GM18907 (cell line): Measurements from ENCODE around the gene ASPG.

Source experiments
- ATAC-seq: cut with Tn5 transposase; IDR thresholded peaks from one replicate; pipeline ENCODE4 v1.9.1; 2021; ENCODE audit warnings: mild to moderate bottlenecking, moderate library complexity; ENCODE audit not compliant: unreplicated experiment

ASPG gene

DNA sequence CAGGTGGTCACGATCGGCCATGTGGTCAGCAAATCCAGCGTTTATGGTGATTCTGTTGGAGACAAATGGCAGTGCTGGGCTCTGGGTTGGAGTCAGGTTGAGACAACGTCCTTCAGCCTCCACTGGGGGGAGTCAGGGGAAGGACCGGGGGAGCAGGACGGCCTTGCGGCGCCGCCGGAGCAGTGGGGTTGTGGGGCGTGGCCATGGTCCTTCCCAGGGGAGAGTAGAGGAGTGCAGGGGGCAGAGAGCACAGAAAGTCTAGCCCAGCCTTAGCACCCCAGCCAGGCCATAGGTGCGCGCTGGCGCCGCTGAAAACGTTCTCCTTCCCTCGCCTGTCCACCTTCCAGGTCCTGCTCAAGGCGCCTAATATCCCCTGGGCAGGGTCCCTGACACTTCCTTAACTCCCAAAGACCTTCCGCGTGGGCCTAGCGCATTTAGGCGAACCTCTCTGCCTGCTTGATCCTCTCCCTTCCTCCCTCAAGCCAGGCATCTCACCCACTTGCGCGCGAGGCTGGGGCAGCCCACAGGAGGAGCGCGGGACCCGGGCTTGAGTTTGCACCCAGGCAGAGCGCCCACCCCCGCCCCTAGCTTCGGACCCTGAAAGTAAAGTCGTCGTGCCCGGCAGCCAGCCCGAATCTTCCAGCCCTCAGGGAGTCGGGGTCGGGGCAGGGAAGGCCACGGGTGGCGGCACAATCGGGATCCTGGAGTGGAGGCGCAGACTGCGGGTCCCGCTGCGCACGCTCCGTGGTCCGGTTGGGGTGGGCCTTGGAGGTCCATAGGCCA lies 49.8 kb downstream of the ASPG start:
- no peak for ATAC-seq

GRCh38 chr14:104135904-104136471 lies 50.5 kb downstream of the ASPG start:
- ATAC-seq: no peak

GRCh38 chr14:104136472-104137296 lies 51.2 kb downstream of the ASPG start:
- no peak for ATAC-seq

DNA sequence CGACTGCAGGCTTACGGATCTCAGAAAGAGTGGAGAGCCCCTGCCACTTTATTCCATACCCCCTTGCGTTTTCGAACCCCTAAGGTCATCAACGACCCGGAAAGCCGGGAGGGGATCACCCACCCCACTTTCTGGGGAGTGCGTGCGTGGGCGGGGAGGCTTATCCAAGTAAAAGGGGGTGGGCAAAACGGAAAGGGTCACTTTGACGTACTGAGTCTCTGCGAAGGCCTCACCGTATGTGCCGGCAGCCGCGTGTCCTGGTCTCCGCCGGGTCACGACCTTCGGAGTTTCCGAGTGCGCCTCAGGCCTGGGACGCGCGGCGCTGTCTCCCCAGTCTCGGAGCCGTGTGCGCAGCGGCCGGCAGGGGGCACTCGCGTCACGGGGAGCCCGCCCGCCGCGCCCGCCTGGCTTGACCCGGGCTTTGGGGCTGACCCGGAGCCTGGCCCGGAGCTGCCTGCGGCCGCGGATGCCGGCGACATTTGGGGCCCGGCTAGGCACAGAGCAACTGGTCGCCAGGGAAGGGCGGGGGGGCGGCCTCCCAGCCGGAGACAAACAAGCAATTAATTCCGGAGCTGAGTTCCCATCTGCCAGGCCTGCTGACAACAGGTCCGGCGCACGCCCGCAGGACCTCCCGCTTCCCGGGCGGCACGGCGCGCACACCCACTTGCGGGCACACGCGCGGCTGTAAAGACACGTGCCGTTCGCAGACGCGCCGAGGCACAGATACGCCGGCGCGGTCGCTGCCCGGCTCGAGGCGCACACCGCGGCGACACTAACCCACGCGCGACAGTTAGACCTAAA lies 52.0 kb downstream of the ASPG start:
- ATAC-seq: no peak

GRCh38 chr14:104138098-104138717 lies 52.7 kb downstream of the ASPG start, which contains the start of gene KIF26A:
Gene KIF26A, plus strand, starts transcription at chr14:104138587. Its CDS starts 136 bp downstream, at chr14:104138723.
- ATAC-seq: no peak

DNA sequence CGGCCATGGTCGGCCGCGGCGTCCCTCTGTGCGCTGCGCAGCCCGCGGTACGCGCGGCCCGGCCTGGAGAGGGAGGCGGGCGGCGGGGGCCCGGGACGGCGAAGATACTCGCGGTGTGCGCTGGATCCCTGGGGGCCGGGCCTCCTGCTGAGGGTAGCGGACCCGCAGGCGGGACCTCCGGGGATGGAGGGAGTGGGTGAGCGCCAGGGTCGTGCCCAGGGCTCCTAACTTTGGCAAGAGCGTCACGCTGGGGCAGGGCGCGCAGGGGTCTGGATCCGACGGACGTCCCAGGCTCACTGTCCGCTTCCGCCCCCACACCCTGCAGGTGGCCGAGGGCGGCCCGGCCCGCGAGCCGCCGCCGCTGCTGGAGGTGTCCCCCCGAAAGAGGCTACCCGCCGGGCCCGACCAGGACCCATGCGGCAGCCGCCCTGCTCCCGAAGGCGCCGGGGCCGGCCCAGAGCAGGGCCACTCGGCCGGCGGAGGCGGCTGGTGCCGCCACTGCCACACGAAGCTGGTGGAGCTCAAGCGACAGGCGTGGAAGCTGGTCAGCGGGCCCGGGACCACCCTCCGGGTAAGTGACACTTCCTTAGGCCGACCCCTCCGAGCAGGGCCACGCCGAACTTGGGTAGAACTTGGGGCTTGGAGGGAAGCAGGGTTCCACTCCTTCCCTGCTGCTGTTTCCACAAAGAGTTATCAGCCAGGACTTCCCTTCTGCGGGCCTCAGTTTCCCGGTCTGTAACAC lies 53.4 kb downstream of the ASPG start:
- ATAC-seq: no peak

- no peak for ATAC-seq
Measured at GRCh38 chr14:104139460-104140212, 54.1 kb downstream of the ASPG start.

GRCh38 chr14:104140213-104140462 lies 54.6 kb downstream of the ASPG start:
- no peak for ATAC-seq

GRCh38 chr14:104140463-104141331 lies 55.2 kb downstream of the ASPG start:
- no peak for ATAC-seq

GRCh38 chr14:104141621-104142091 lies 56.2 kb downstream of the ASPG start:
- no peak for ATAC-seq

DNA sequence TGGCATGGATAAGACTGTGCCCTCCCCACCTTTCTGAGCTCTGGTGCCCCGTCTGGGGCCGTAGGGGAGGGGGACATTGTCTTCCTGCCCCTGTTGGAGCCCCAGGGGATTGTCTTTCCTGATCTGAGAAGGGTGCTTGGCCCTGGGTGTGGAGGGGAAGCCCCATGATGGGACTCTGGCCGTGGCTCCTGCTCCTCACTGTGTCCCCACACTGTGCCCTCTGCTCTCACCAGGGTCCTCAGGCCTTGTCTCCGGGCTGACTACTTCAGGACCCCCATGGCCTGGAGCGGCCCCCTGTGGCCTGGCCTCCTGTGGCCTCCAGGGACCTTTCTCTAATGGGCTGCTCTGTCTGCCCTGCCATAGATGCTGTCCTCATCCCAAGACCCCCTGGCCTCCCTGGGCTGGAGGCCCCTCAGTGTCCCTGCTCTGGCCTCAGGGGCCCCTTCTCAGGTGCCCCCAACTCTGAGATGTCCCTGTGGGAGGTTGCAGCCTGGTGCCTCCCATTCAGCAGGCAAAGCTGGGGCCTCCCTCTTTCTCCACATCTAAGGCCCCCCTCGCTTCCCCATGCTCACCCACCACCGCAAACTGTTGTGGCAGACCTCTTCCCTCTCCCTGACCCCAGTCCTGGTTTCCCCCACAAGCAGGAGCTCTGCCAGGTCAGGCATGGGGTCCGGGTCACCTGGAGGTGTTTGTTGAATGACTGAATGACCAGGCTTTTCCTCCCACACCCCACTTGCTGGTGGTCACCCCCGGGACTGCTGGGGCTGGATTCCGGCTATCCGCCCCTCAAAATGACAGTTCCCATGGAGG lies 56.8 kb downstream of the ASPG start:
- ATAC-seq: no peak

GRCh38 chr14:104142946-104143470 lies 57.5 kb downstream of the ASPG start:
- ATAC-seq: no peak

DNA sequence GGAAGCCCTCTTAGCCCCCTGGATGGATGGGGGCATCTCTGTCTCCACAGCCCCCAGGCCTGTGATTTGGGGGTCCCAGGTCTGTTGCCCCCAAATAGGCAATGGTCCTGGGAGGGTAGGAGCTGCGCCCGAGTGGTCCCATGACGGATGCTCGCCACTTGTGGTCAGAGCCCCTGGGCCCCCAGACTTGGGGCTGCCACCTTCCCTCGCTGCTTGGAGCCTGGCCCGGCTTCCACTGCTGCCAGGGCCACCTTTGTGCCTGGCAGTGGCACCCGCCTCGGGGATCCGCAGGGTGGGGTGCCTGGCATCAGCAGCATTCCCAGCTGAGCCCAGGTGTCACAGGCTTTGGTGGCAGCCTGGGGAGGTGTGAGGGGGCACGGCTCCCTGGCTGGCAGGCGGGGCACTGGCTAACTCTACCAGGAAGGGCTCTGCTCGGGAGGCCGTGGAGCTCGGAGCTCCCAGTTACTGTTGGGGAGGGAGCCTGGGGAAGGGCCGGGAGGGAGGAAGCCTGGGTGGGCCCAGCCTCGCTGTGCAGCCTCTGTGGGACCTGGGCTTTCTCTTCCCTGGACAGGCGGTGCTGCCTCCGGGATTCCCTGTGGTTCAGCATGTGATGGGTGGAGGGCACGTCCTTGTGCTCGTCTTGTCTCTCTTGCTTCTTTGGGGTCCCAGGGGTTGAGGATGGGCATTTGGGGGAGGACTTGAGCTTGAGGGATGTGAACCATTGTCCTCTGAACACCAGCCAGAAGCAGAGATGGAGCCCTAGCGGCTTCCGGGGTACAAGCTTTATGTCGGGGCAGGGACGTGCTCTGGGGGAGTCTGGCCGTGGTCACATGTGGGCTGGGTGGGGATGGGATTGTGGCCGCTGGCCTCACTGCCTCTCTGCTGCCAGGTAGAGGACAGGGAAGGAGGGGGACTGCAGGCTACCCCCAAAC lies 58.3 kb downstream of the ASPG start:
- no peak for ATAC-seq

DNA sequence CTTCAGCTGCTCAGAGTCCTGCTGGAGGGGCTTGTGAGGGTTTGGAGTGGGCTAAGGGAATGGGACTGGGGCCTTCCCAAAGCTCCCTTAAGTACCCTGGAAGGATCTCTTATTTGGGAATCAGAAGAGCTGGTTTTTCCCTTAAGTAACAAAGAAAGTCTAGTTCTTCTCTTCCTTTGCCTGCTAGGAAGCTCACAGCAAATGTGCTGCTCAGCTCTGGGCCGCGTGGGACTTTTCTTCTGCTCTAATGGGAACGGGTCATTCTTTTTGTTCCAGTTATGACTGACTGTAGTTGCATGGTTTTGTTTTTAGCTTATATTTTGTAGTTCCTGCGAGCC lies 58.9 kb downstream of the ASPG start:
- no peak for ATAC-seq

GRCh38 chr14:104144911-104145825 lies 59.7 kb downstream of the ASPG start:
- ATAC-seq: no peak
